Keratinocyte (primary cell): Measurements from ENCODE around the gene SIX5. TPM values are rescaled to one million over a fixed set of nuclear protein-coding genes. Genes with fewer than 3 reads are reported as not detected.
A peak's percentile ranks its signal among the peaks of the same experiment; 100 is the strongest.

ENCODE experiments used
- DNase-seq: peaks from one replicate; pipeline ENCODE4 v3.0.0-alpha.2; 2011; ENCODE audit warnings: low read depth, missing footprints, low spot score
- FAIRE-seq: peaks from 2 replicates; lab custom pipeline; 2011; peaks lifted over from hg19 to GRCh38; lab: Jason Lieb, UNC
- H2AFZ ChIP-seq: 2 replicates; pipeline ENCODE4 v1.6.0; 2012; ENCODE audit warnings: low read length, control low read depth, inconsistent platforms; ENCODE audit not compliant: control insufficient read depth
- H3K27ac ChIP-seq: 2 replicates; pipeline ENCODE4 v1.5.1; 2011; ENCODE audit warnings: low read length; ENCODE audit not compliant: control insufficient read depth, insufficient read depth
- H3K27me3 ChIP-seq: 3 replicates; pipeline ENCODE4 v1.6.0; 2011; ENCODE audit warnings: low read length; ENCODE audit not compliant: control insufficient read depth, insufficient read depth; ENCODE audit errors: extremely low read depth
- H3K36me3 ChIP-seq, 2 experiments: 2 replicates in 1 of 2; 3 replicates in 1 of 2; pipeline ENCODE4 v1.5.1; 2011; ENCODE audit warnings: low read length in 2 of 2, mild to moderate bottlenecking in 1 of 2; ENCODE audit not compliant: control insufficient read depth in 2 of 2, insufficient read depth in 2 of 2; ENCODE audit errors: extremely low read depth in 1 of 2
- H3K4me1 ChIP-seq: 3 replicates; pipeline ENCODE4 v1.5.1; 2011; ENCODE audit warnings: low read length; ENCODE audit not compliant: control insufficient read depth, insufficient read depth; ENCODE audit errors: extremely low read depth
- H3K4me2 ChIP-seq: 3 replicates; pipeline ENCODE4 v1.6.0; 2011; ENCODE audit warnings: low read depth, low read length; ENCODE audit not compliant: control insufficient read depth, insufficient read depth; ENCODE audit errors: extremely low read depth
- H3K4me3 ChIP-seq, 3 experiments: fragments of 200-600 bp in 1 of 3; sonication (generic) in 1 of 3; 2 replicates in 2 of 3; 3 replicates in 1 of 3; pipeline ENCODE4 v1.5.1; 2011 to 2016; ENCODE audit warnings: low read length in 3 of 3, mild to moderate bottlenecking in 3 of 3, control low read depth in 2 of 3, inconsistent platforms in 1 of 3, low read depth in 1 of 3, mixed read lengths in 1 of 3, mixed run types in 1 of 3, moderate library complexity in 1 of 3; ENCODE audit not compliant: control insufficient read depth in 2 of 3, insufficient read depth in 2 of 3; ENCODE audit errors: extremely low read depth in 1 of 3
- H3K79me2 ChIP-seq: 2 replicates; pipeline ENCODE4 v1.6.0; 2012; ENCODE audit warnings: low read length; ENCODE audit not compliant: control insufficient read depth, insufficient read depth
- H3K9ac ChIP-seq: 3 replicates; pipeline ENCODE4 v1.6.0; 2011; ENCODE audit warnings: low read length; ENCODE audit not compliant: control insufficient read depth, insufficient read depth; ENCODE audit errors: extremely low read depth
- H3K9me1 ChIP-seq: 3 replicates; pipeline ENCODE4 v1.6.0; 2011; ENCODE audit warnings: low read length; ENCODE audit not compliant: control insufficient read depth, insufficient read depth; ENCODE audit errors: extremely low read depth
- H3K9me3 ChIP-seq: 2 replicates; pipeline ENCODE4 v1.5.1; 2012; ENCODE audit warnings: low read depth, low read length; ENCODE audit not compliant: control insufficient read depth
- H4K20me1 ChIP-seq: 3 replicates; pipeline ENCODE4 v1.6.0; 2011; ENCODE audit warnings: low read length; ENCODE audit not compliant: control insufficient read depth, insufficient read depth; ENCODE audit errors: extremely low read depth
- CTCF ChIP-seq, 3 experiments: IDR thresholded peaks in 1 of 3; conservative IDR thresholded peaks in 1 of 3; optimal IDR thresholded peaks in 1 of 3; 2 replicates in 2 of 3; 3 replicates in 1 of 3; pipeline versions ENCODE3 to v1.5.1; 2011; ENCODE audit warnings: low read length in 3 of 3, mild to moderate bottlenecking in 3 of 3, moderate library complexity in 2 of 3, control low read depth in 1 of 3, inconsistent platforms in 1 of 3; ENCODE audit not compliant: insufficient read depth in 2 of 3; ENCODE audit errors: extremely low read depth in 1 of 3
- EZH2 ChIP-seq: IDR thresholded peaks from one replicate; pipeline ENCODE4 v1.6.1; 2012; ENCODE audit warnings: inconsistent platforms, mild to moderate bottlenecking, low read length, moderate library complexity
- dilution Hi-C: fragments of 300-500 bp; cut with MboI; formaldehyde crosslinking; loops from one replicate; pipeline ENCODE4 v1.7.0; 2020; ENCODE audit warnings: low sequenced_read_pairs; ENCODE audit not compliant: extremely low pct_ligation_motif_present
- polyA plus RNA-seq, 5 experiments: library from polyadenylated mRNA; depleted of rRNA in 3 of 5; stranded (reverse) in 3 of 5; stranded (forward) in 1 of 5; unstranded in 1 of 5; fragments of >200 nt; gene quantifications; 1 replicate in 1 of 5; 2 replicates in 3 of 5; 3 replicates in 1 of 5; pipeline versions ENCODE4 v1.2.1 to v1.2.3, GENCODE V29; 2011 to 2012; ENCODE audit warnings: missing spikeins in 2 of 5, low read depth in 1 of 5, low replicate concordance in 1 of 5

The SIX5 gene
- polyA plus RNA-seq, 1 donor (not counting 4 experiments of a cell fraction or from before 2014, with no cell fraction given) = 1.3 TPM

GRCh38 chr19:45792470-45793177 is 23.6 kb upstream of the SIX5 start, which contains the start of gene DMWD:
DMWD (minus strand) TSS chr19:45792845; CDS start chr19:45792756, 89 bp downstream.
- peak; percentile 78 for FAIRE-seq
- DNase-seq = peak; percentile 87
- H2AFZ ChIP-seq = no peak within 1 kb of the TSS
- dilution Hi-C loops = no loop called here
- H4K20me1 ChIP-seq = no peaks in the 10 kb centered on the region
- no peaks in the 10 kb centered on the region for H3K27me3 ChIP-seq
- H3K4me3 ChIP-seq = peak within 1 kb of the TSS; percentile 83 to 95 (median 90)
- H3K27ac ChIP-seq = peak within 1 kb of the TSS; percentile 46
- H3K9ac ChIP-seq = peak within 1 kb of the TSS; percentile 76
- peaks cover 2 to 17% of the 10 kb centered on the region in 2 experiments for H3K36me3 ChIP-seq
- no peaks in the 10 kb centered on the region for H3K9me1 ChIP-seq
- peak in 1 of 3 experiments; percentile 12 for TF ChIP-seq CTCF (optimal IDR thresholded peaks at IDR 0.05 in 1 of 3, IDR thresholded peaks at IDR 0.05 in 1 of 3, conservative IDR thresholded peaks at IDR 0.05 in 1 of 3; ENCODE audit: extremely low read depth in 1 of 3, insufficient read depth in 2 of 3, low read length in 3 of 3)
- TF ChIP-seq EZH2 = no peak
- peak within 1 kb of the TSS; percentile 88 for H3K4me2 ChIP-seq
- no peaks in the 10 kb centered on the region for H3K9me3 ChIP-seq
- peaks cover 19% of the 10 kb centered on the region for H3K79me2 ChIP-seq
- H3K4me1 ChIP-seq = peaks cover 9% of the 10 kb centered on the region

GRCh38 chr19:45791744-45792469 is 22.9 kb upstream of the SIX5 start:
- dilution Hi-C loops = no loop called here
- H3K79me2 ChIP-seq = peaks cover 19% of the 10 kb centered on the region
- H3K36me3 ChIP-seq = peaks cover 3 to 23% of the 10 kb centered on the region in 2 experiments
- peak overlapping the region; percentile 83 to 95 (median 90) for H3K4me3 ChIP-seq
- H4K20me1 ChIP-seq = no peaks in the 10 kb centered on the region
- no peak for FAIRE-seq
- peak overlapping the region; percentile 76 for H3K9ac ChIP-seq
- DNase-seq = no peak
- H2AFZ ChIP-seq = no peak overlapping the region
- peaks cover 9% of the 10 kb centered on the region for H3K4me1 ChIP-seq
- peak overlapping the region; percentile 88 for H3K4me2 ChIP-seq
- H3K27me3 ChIP-seq = no peaks in the 10 kb centered on the region
- H3K9me3 ChIP-seq = no peaks in the 10 kb centered on the region
- no peaks in the 10 kb centered on the region for H3K9me1 ChIP-seq
- H3K27ac ChIP-seq = peak overlapping the region; percentile 46
- TF ChIP-seq EZH2 (no peak), CTCF (optimal IDR thresholded peaks at IDR 0.05 in 1 of 3, IDR thresholded peaks at IDR 0.05 in 1 of 3, conservative IDR thresholded peaks at IDR 0.05 in 1 of 3; ENCODE audit: extremely low read depth in 1 of 3, insufficient read depth in 2 of 3, low read length in 3 of 3) (no peak)
